GM12878 (cell line): ENCODE measurements around the gene DCTN5. TPM values are rescaled to one million over a fixed set of nuclear protein-coding genes. Genes with fewer than 3 reads are reported as not detected.

ENCODE experiments used
- ATAC-seq: fragments of 200-7000 bp; cut with Tn5 transposase; 3 replicates; pipeline ENCODE4 v1.9.1; 2020; ENCODE audit warnings: mild to moderate bottlenecking, moderate library complexity
- BruUV-seq: library from RNA; stranded (reverse); fragments of 400-500 nt; replicated peaks from 2 replicates; lab custom pipeline; 2021; lab: Mats Ljungman, UMichigan
- CTCF ChIA-PET: fragments of 300-600 bp; sonication (Branson Sonifier 250); formaldehyde crosslinking; extraction: SDS; loops from one replicate; lab custom pipeline; 2021; ENCODE audit warnings: inconsistent platforms; lab: Yijun Ruan, JAX
- POLR2A ChIA-PET: fragments of 350-600 bp; formaldehyde crosslinking; extraction: SDS; loops from one replicate; lab custom pipeline; 2021; ENCODE audit warnings: inconsistent platforms; lab: Charles Lee
- RAD21 ChIA-PET: fragments of 300-600 bp; sonication (Branson Sonifier 250); formaldehyde crosslinking; loops from one replicate; lab custom pipeline; 2023; ENCODE audit warnings: antibody characterized with exemption; ENCODE audit not compliant: unreplicated experiment; lab: Charles Lee
- SMC1A ChIA-PET: fragments of 300-600 bp; sonication (Branson Sonifier 250); formaldehyde crosslinking; loops from one replicate; lab custom pipeline; 2023; ENCODE audit not compliant: unreplicated experiment, uncharacterized antibody; lab: Charles Lee
- DNase-seq: peaks from one replicate; pipeline ENCODE4 v3.0.0-alpha.2; 2011; ENCODE audit warnings: low read depth, low spot score
- FAIRE-seq: peaks from 3 replicates; lab custom pipeline; 2011; peaks lifted over from hg19 to GRCh38; lab: Jason Lieb, UNC
- H2AFZ ChIP-seq: 2 replicates; pipeline ENCODE4 v1.6.0; 2011; ENCODE audit warnings: low read depth, low read length, control low read depth; ENCODE audit not compliant: control insufficient read depth
- H3K27ac ChIP-seq: 2 replicates; pipeline ENCODE4 v1.5.1; 2011; ENCODE audit warnings: control low read depth; ENCODE audit not compliant: control insufficient read depth, insufficient read depth
- H3K27me3 ChIP-seq, 2 experiments: replicated peaks in 1 of 2; 2 replicates each; pipeline versions ENCODE4 v1.6.0 to v1.6.1; 2011; ENCODE audit warnings: low read length in 1 of 2; ENCODE audit not compliant: control insufficient read depth in 2 of 2, insufficient read depth in 2 of 2
- H3K36me3 ChIP-seq, 2 experiments: 2 replicates each; pipeline ENCODE4 v1.5.1; 2011; ENCODE audit warnings: low read length in 1 of 2; ENCODE audit not compliant: control insufficient read depth in 2 of 2, insufficient read depth in 2 of 2
- H3K4me1 ChIP-seq: 2 replicates; pipeline ENCODE4 v1.6.1; 2011; ENCODE audit warnings: mild to moderate bottlenecking, low read length, moderate library complexity, mixed read lengths; ENCODE audit not compliant: control insufficient read depth, insufficient read depth
- H3K4me2 ChIP-seq: 2 replicates; pipeline ENCODE4 v1.6.0; 2011; ENCODE audit warnings: control low read depth; ENCODE audit not compliant: control insufficient read depth, insufficient read depth
- H3K4me3 ChIP-seq: fragments of 200-600 bp; sonication (generic); 2 replicates; pipeline ENCODE4 v1.5.1; 2016
- H3K79me2 ChIP-seq: 2 replicates; pipeline ENCODE4 v1.6.0; 2011; ENCODE audit warnings: low read length; ENCODE audit not compliant: control insufficient read depth, insufficient read depth
- H3K9ac ChIP-seq: 2 replicates; pipeline ENCODE4 v1.8.0; 2011; ENCODE audit warnings: low read length, control low read depth, mixed read lengths; ENCODE audit not compliant: control insufficient read depth, insufficient read depth
- H3K9me3 ChIP-seq: replicated peaks from 3 replicates; pipeline ENCODE4 v1.5.1; 2011; ENCODE audit warnings: mild to moderate bottlenecking, low read length; ENCODE audit not compliant: control insufficient read depth, insufficient read depth
- H4K20me1 ChIP-seq: 2 replicates; pipeline ENCODE4 v1.6.0; 2011; ENCODE audit not compliant: control insufficient read depth, insufficient read depth
- HDAC2 ChIP-seq: fragments of 200-600 bp; sonication (generic); IDR thresholded peaks from 2 replicates; pipeline ENCODE4 v1.6.1; 2017
- SMARCA5 ChIP-seq: fragments of 450-650 bp; IDR thresholded peaks from 2 replicates; pipeline ENCODE4 v1.6.1; 2017; ENCODE audit warnings: mild to moderate bottlenecking
- YY1 ChIP-seq: IDR thresholded peaks from 2 replicates; pipeline ENCODE4 v1.6.1; 2011; ENCODE audit warnings: low read depth, mild to moderate bottlenecking, low read length
- ZNF217 ChIP-seq: fragments of 450-650 bp; IDR thresholded peaks from 2 replicates; pipeline ENCODE4 v1.6.1; 2017; ENCODE audit warnings: antibody characterized with exemption, mild to moderate bottlenecking
- WGBS: methylation state at CpG from one replicate; pipeline ENCODE4 v1.1.6; 2016; ENCODE audit warnings: low lambda C conversion rate; ENCODE audit not compliant: insufficient replicate concordance, insufficient coverage; ENCODE audit errors: missing lambda C conversion rate; 5-methylcytosine and 5-hydroxymethylcytosine counted together
- in situ Hi-C: fragments of 300-500 bp; cut with MboI; formaldehyde crosslinking; loops from 9 replicates; pipeline ENCODE4 v1.14.3; 2018; ENCODE audit warnings: mixed read lengths
- intact Hi-C: fragments of 100-400 bp; cut with micrococcal nuclease; formaldehyde crosslinking; loops from one replicate; pipeline ENCODE4 v1.14.2; 2022; ENCODE audit not compliant: unreplicated experiment
- polyA plus RNA-seq, 11 experiments: library from polyadenylated mRNA; depleted of rRNA in 4 of 11; unstranded in 6 of 11; stranded (reverse) in 5 of 11; fragments of >200 nt; fragmentation: Nextera tagmentation in 4 of 11; fragmentation: Illumina TruSeq in 1 of 11; extraction: Ambion mirVana in 4 of 11; extraction: Trizol in 1 of 11; gene quantifications; 1 replicate in 1 of 11; 2 replicates in 10 of 11; pipeline versions ENCODE4 v1.2.1 to v1.2.3, GENCODE V29; 2011 to 2016; ENCODE audit warnings: inconsistent platforms in 2 of 11, missing spikeins in 2 of 11, low read depth in 1 of 11
- total RNA-seq, 4 experiments: library from RNA; depleted of rRNA in 3 of 4; stranded (reverse); fragments of >200 nt in 3 of 4; fragmentation: Illumina TruSeq in 1 of 4; extraction: Trizol in 1 of 4; gene quantifications; 2 replicates each; pipeline versions ENCODE4 v1.2.1 to v1.2.3, GENCODE V29; 2013 to 2021
- TF ChIP-seq, protein P1 (sequence below): IDR thresholded peaks from 2 replicates; pipeline ENCODE4 v1.6.1; 2011; ENCODE audit warnings: borderline replicate concordance, low read depth, mild to moderate bottlenecking, moderate library complexity, low read length; ENCODE audit not compliant: insufficient read depth, poor library complexity, severe bottlenecking

DCTN5 gene
- total and polyA plus RNA-seq, 10 of the 15 experiments (the other 5 are each of a cell fraction or from before 2014, with no cell fraction given) = 49.1 to 153 (median 81.4) TPM

DNA sequence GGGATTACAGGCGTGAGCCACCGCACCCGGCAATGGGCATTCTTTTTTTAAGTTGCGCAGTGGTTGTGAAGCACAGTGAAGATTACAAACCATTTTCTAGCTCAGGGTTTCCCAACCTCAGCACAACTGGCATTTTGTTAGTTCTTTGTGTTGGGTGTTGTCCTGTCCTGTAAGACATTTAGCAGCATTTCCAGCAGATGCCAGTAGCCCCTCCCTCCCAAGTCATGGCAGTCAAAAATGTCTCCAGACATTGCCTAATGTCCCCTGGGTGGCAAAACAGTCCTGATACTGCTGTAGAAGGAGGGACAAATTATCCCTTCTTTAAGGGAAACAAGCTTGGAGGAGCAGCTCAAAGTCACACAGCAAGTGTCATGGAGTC, 53.0 kb downstream of the DCTN5 start:
- CTCF ChIA-PET = interaction anchor here (0.9 kb wide), 1 partner anchor 15 kb away, joined by 3 read pairs; no protein-coding TSS in a partner anchor
- ATAC-seq = no peak; the same call in 2 of the 3 replicates
- TF ChIP-seq, protein P1, sequence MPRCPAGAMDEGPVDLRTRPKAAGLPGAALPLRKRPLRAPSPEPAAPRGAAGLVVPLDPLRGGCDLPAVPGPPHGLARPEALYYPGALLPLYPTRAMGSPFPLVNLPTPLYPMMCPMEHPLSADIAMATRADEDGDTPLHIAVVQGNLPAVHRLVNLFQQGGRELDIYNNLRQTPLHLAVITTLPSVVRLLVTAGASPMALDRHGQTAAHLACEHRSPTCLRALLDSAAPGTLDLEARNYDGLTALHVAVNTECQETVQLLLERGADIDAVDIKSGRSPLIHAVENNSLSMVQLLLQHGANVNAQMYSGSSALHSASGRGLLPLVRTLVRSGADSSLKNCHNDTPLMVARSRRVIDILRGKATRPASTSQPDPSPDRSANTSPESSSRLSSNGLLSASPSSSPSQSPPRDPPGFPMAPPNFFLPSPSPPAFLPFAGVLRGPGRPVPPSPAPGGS = no peak
- TF ChIP-seq YY1 (no peak), HDAC2 (no peak), SMARCA5 (no peak), ZNF217 (no peak)
- TF ChIP-seq, all 136 proteins: peak for 0

More for the DNA sequence above, 53.0 kb downstream of the DCTN5 start:
- DNase-seq (no peak), FAIRE-seq (no peak)
- ChIA-PET RAD21 (no interaction called here), POLR2A (no interaction called here), SMC1A (no interaction called here)
- H3K4me2 ChIP-seq = no peak overlapping the region
- H3K9ac ChIP-seq = no peak overlapping the region
- no peaks in the 10 kb centered on the region for H4K20me1 ChIP-seq
- H3K79me2 ChIP-seq = no peaks in the 10 kb centered on the region
- H3K27me3 ChIP-seq = no peaks in the 10 kb centered on the region
- intact Hi-C loops = no loop called here
- peaks cover 0 to 12% of the 10 kb centered on the region in 2 experiments; a peak in 3 of 4 replicates for H3K36me3 ChIP-seq
- no peaks in the 10 kb centered on the region for H3K9me3 ChIP-seq
- H3K27ac ChIP-seq = no peak overlapping the region
- no TSS peak for BruUV-seq
- in situ Hi-C loops = no loop called here
- H3K4me3 ChIP-seq = no peak overlapping the region
- WGBS = 98% methylated on average over 4 of the region's 4 CpGs
- peaks cover 7% of the 10 kb centered on the region; the same call in 1 of the 2 replicates for H3K4me1 ChIP-seq
- peak overlapping the region; percentile 24; the same call in 1 of the 2 replicates for H2AFZ ChIP-seq
